Type B pancreatic cell (in vitro differentiated cells): Measurements from ENCODE around the gene PXMP4. TPM values are rescaled to one million over a fixed set of nuclear protein-coding genes. Genes with fewer than 3 reads are reported as not detected.
A peak's percentile ranks its signal among the peaks of the same experiment; 100 is the strongest.

Experiments used
- DNase-seq: peaks from one replicate; pipeline ENCODE4 v3.0.0; 2021; ENCODE audit warnings: mixed read lengths; ENCODE audit not compliant: unreplicated experiment; ENCODE audit errors: extremely low spot score
- H3K27ac Mint-ChIP-seq: 2 replicates; pipeline ENCODE4 v1.8.0; 2021; ENCODE audit warnings: mild to moderate bottlenecking, mixed read lengths
- H3K27me3 Mint-ChIP-seq: 2 replicates; pipeline ENCODE4 v1.8.0; 2021; ENCODE audit warnings: mixed read lengths
- H3K36me3 Mint-ChIP-seq: 2 replicates; pipeline ENCODE4 v1.8.0; 2021; ENCODE audit warnings: mixed read lengths
- H3K4me1 Mint-ChIP-seq: one replicate; pipeline ENCODE4 v1.8.0; 2021; ENCODE audit warnings: mixed read lengths; ENCODE audit not compliant: unreplicated experiment
- H3K4me3 Mint-ChIP-seq: 2 replicates; pipeline ENCODE4 v1.8.0; 2021; ENCODE audit warnings: mild to moderate bottlenecking, mixed read lengths
- H3K9me3 Mint-ChIP-seq: 2 replicates; pipeline ENCODE4 v1.8.0; 2021; ENCODE audit warnings: mixed read lengths
- total RNA-seq: library from RNA; stranded (reverse); gene quantifications from 2 replicates; pipeline ENCODE4 v1.2.1, GENCODE V29; 2021; ENCODE audit warnings: low replicate concordance
- TF ChIP-seq, protein P1 (sequence below): fragments of 200-600 bp; sonication (generic); conservative IDR thresholded peaks from 2 replicates; pipeline ENCODE4 v1.5.0; 2021; ENCODE audit warnings: antibody characterized with exemption, mild to moderate bottlenecking

PXMP4 gene
- total RNA-seq, 1 donor from 2014 or later: 10.3 TPM

DNA sequence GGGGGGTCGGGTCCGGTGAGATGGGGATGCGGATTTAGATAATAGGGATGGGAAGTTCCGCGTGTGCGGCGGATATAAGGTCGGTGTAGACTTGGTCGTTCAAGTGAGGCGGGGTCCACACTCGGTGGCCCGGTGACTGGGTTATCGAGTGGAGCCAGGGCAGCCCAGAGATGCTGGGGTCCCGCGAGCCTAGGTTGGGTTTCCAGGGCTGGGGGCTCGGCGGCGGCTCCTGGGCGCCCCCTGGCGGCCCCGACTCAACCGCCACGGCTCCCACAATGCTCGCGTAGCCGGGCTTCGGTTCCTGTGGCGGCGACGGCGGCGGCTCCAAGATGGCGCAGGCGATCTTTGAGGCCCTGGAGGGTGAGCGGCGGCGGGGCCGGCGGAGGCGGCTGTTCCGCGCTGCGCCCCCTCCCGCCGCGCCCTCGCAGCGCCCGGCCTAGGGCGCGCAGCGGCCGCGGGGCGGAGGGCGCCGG lies 11.6 kb upstream of the PXMP4 start, which contains the start of gene ZNF341:
ZNF341 (plus strand) TSS at position 304 of the 473 bp plus-strand sequence; CDS start at position 330, 26 bp downstream.
- Mint-ChIP-seq H3K27me3 (no peaks in the 10 kb centered on the region), H3K4me3 (peak within 1 kb of the TSS; percentile 92), H3K4me1 (peaks cover 21% of the 10 kb centered on the region), H3K27ac (peak within 1 kb of the TSS; percentile 93), H3K9me3 (peaks cover 17% of the 10 kb centered on the region), H3K36me3 (peaks cover 16% of the 10 kb centered on the region)
- TF ChIP-seq, protein P1, sequence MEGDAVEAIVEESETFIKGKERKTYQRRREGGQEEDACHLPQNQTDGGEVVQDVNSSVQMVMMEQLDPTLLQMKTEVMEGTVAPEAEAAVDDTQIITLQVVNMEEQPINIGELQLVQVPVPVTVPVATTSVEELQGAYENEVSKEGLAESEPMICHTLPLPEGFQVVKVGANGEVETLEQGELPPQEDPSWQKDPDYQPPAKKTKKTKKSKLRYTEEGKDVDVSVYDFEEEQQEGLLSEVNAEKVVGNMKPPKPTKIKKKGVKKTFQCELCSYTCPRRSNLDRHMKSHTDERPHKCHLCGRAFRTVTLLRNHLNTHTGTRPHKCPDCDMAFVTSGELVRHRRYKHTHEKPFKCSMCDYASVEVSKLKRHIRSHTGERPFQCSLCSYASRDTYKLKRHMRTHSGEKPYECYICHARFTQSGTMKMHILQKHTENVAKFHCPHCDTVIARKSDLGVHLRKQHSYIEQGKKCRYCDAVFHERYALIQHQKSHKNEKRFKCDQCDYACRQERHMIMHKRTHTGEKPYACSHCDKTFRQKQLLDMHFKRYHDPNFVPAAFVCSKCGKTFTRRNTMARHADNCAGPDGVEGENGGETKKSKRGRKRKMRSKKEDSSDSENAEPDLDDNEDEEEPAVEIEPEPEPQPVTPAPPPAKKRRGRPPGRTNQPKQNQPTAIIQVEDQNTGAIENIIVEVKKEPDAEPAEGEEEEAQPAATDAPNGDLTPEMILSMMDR: peak; percentile 100
- DNase-seq: peak; percentile 99

DNA sequence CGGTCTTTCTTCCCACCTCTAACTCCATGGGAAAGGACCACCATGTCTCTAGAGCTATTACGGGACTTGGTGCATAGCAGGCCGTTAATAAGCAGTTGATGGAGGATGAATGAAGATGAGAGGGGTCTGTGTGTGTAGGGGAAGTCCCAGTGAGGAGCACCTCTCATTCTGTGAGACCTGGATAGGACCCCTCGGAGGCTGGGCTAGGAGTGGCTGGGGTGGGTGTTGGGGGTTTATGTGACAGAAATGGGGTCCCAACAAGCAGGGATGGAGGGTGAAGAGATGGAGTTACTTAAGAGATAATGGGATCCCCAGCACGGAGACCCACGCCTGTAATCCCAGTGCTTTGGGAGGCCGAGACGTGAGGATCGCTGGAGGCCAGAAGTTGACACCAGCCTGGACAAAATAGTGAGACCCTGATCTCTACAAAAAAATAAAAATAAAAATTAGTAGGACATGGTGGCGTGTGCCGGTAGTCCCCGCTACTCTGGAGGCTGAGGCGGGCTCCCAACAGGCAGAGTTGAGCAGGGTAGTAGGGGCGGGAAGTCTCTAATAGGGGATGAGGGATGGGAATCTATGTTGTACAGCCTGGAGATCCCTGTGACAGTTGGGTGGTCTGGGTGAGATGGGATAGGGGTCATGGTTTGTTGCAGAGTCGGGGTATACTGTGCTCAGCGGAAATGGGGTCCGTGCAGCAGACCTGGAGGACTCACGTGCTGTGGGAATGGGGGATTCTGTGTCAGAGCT lies 11.0 kb upstream of the PXMP4 start:
- peaks cover 12% of the 10 kb centered on the region for H3K36me3 Mint-ChIP-seq
- H3K27ac Mint-ChIP-seq: peak overlapping the region; percentile 89
- TF ChIP-seq, protein P1: no peak
- H3K9me3 Mint-ChIP-seq: peaks cover 13% of the 10 kb centered on the region
- DNase-seq: no peak
- peak overlapping the region; percentile 90 for H3K4me3 Mint-ChIP-seq
- peaks cover 21% of the 10 kb centered on the region for H3K4me1 Mint-ChIP-seq
- H3K27me3 Mint-ChIP-seq: no peaks in the 10 kb centered on the region

GRCh38 chr20:33729101-33729500 lies 9.0 kb upstream of the PXMP4 start:
- TF ChIP-seq, protein P1: no peak
- no peak for DNase-seq
- no peaks in the 10 kb centered on the region for H3K27me3 Mint-ChIP-seq
- peak overlapping the region; percentile 74 for H3K4me3 Mint-ChIP-seq
- H3K27ac Mint-ChIP-seq: peak overlapping the region; percentile 88
- H3K9me3 Mint-ChIP-seq: peaks cover 6% of the 10 kb centered on the region
- H3K4me1 Mint-ChIP-seq: peaks cover 28% of the 10 kb centered on the region
- peaks cover 5% of the 10 kb centered on the region for H3K36me3 Mint-ChIP-seq

- no peak overlapping the region for H3K4me3 Mint-ChIP-seq
- H3K4me1 Mint-ChIP-seq: peaks cover 21% of the 10 kb centered on the region
- TF ChIP-seq, protein P1: no peak
- no peaks in the 10 kb centered on the region for H3K36me3 Mint-ChIP-seq
- H3K27ac Mint-ChIP-seq: peak overlapping the region; percentile 11
- no peak for DNase-seq
- no peaks in the 10 kb centered on the region for H3K27me3 Mint-ChIP-seq
- no peaks in the 10 kb centered on the region for H3K9me3 Mint-ChIP-seq
Observed at GRCh38 chr20:33728463-33728862, 8.4 kb upstream of the PXMP4 start.

DNA sequence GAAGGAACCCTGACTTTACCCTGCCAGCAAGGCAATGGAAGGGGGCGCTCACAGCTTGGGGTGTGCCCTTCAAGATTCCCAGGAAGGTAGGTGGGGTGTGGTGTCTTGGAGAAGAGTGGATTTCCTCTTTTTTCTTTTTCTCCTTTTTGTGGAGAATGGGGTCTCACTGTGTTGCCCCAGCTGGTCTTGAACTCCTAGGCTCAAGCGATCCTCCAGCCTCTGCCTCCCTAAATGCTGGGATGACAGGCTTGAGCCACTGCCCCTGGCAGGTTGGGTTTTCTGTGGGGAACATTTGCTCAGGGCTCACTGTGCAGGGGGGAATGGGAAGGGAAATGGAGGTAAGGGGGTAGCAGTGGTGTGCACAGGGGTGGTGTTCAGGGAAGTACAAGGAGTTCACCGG lies 7.7 kb upstream of the PXMP4 start:
- Mint-ChIP-seq H3K9me3 (no peaks in the 10 kb centered on the region), H3K36me3 (no peaks in the 10 kb centered on the region), H3K4me1 (peaks cover 18% of the 10 kb centered on the region), H3K27me3 (no peaks in the 10 kb centered on the region), H3K4me3 (no peak overlapping the region), H3K27ac (peak overlapping the region; percentile 11)
- TF ChIP-seq, protein P1: no peak
- no peak for DNase-seq
